ENCODE measurements around the gene S100A5. TPM values are rescaled to one million over a fixed set of nuclear protein-coding genes. Genes with fewer than 3 reads are reported as not detected.
"Not testable (repeated sequence)": the region's sequence is repeated elsewhere in the genome, so short reads cannot be mapped to it uniquely, and the experiment has no call there.

The S100A5 gene, protein sequence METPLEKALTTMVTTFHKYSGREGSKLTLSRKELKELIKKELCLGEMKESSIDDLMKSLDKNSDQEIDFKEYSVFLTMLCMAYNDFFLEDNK
- total RNA-seq (2014; rRNA removed; shearing (Covaris generic)): not detected in 2 replicates
- total RNA-seq (2022): not detected in 2 replicates
- Bru-seq, nascent RNA: not detected
- BruChase-seq, experiment 1, labeled RNA remaining after a 6-hour chase: percentile 18 among the genes with signal in this experiment
- BruChase-seq, experiment 2, labeled RNA remaining after a 2-hour chase: not detected
- long read RNA-seq: 0 reads

DNA sequence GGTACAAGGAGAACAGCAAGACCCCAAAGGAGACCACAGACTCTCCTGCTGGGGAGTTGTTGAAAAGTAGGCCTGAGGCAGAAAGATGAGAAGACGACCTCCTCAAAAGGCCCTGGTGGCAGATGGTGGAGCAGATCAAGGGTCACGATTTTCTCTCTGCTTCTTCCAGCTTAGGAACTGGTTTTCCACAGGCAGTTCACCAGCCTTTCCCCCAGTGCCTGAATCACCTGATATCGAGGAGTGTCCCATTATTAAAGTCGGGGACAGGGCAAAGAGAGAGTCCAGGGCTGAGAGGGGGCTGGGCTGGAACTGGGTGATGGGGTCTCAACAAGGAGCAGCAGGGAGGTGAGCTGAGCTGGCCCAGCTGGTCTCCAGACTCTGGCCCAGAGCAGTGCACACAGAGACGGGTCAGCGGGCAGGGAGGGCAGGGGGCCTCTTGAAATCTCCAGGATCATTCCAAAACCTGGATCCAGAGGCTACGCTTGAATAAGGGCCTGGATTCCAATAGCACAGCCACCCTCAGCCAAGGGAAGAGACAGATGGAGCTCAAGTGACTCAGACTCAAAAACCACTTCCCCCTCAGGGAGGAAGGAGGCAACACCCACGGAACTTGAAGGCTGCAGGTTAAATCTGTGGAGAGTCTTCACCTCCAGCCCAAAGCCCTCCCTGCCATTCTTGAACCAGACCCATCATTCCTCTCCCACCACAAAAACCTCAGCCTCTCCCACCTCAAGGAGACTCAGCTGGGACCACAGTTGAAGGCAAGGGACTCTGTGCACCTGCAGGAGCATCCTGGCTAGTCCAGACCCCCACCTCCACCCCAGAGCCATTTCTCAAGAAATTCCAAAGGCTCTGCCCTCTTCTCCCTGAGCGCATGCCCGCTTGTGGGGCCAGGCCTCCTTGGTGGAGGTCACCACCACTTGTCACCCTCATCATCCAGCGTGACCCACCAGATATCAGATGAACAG is at the start of gene S100A5:
TSS of gene S100A5 (minus strand) at position 541 of the 968 bp plus-strand sequence. CDS start 743 bp downstream, outside the sequence.
- no peaks in the 10 kb centered on the region for H3K9me2 ChIP-seq (ENCODE audit: insufficient read depth, low read length)
- intact Hi-C loops (cut with micrococcal nuclease; ENCODE audit: unreplicated experiment): no loop called here
- H3K4me2 ChIP-seq (ENCODE audit: low read length): no peak within 1 kb of the TSS
- POLR2A ChIA-PET: no interaction called here
- H3K79me2 ChIP-seq (ENCODE audit: insufficient read depth, low read depth, low read length): no peaks in the 10 kb centered on the region
- H2AFZ ChIP-seq (ENCODE audit: low read length): peak within 1 kb of the TSS; percentile 5; the same call in 1 of the 2 replicates
- CTCF ChIA-PET (ENCODE audit: unreplicated experiment): no interaction called here
- no peaks in the 10 kb centered on the region for H4K20me1 ChIP-seq (ENCODE audit: insufficient read depth, low read length)
- H3K36me3 ChIP-seq (ENCODE audit: insufficient read depth, low read length): no peaks in the 10 kb centered on the region
- TF ChIP-seq EZH2phosphoT487 (IDR thresholded peaks at IDR 0.05; ENCODE audit: borderline replicate concordance, low read depth, low read length): no peak
- TF ChIP-seq, protein P1, sequence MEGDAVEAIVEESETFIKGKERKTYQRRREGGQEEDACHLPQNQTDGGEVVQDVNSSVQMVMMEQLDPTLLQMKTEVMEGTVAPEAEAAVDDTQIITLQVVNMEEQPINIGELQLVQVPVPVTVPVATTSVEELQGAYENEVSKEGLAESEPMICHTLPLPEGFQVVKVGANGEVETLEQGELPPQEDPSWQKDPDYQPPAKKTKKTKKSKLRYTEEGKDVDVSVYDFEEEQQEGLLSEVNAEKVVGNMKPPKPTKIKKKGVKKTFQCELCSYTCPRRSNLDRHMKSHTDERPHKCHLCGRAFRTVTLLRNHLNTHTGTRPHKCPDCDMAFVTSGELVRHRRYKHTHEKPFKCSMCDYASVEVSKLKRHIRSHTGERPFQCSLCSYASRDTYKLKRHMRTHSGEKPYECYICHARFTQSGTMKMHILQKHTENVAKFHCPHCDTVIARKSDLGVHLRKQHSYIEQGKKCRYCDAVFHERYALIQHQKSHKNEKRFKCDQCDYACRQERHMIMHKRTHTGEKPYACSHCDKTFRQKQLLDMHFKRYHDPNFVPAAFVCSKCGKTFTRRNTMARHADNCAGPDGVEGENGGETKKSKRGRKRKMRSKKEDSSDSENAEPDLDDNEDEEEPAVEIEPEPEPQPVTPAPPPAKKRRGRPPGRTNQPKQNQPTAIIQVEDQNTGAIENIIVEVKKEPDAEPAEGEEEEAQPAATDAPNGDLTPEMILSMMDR (conservative IDR thresholded peaks at IDR 0.05; ENCODE audit: low read length): no peak
- no peak within 1 kb of the TSS for H3K4me3 ChIP-seq (ENCODE audit: low read depth, low read length, poor library complexity, severe bottlenecking)
- BruUV-seq (replicated peaks): no TSS peak
- peaks cover 12% of the 10 kb centered on the region for H3K4me1 ChIP-seq (ENCODE audit: insufficient read depth, low read length, poor library complexity, severe bottlenecking)
- no peak for DNase-seq (ENCODE audit: low spot score)
- no peaks in the 10 kb centered on the region for H3K9me3 ChIP-seq (ENCODE audit: low read length)
- H3K27ac ChIP-seq (ENCODE audit: low read depth, low read length, poor library complexity, severe bottlenecking): no peak within 1 kb of the TSS

DNA sequence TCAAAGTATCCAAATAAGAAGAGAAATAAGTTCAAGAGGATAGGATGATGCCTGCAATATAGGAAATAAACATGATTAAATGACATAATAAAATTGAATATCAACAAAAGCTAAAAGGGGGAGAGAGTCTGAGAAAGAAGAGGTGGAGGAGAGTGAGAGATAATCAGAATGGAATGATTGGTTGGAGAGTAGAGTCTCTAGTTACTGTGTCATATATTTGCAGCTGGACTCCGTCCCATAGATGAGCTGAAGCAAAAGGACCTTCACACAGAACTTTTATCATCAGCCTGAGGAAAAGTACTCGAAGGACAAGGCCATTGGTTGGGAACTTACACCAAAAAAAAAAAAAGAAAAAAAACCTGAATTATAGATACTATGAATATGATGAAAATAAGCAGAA is 47.7 kb upstream of the S100A5 start:
- no peak overlapping the region for H2AFZ ChIP-seq (ENCODE audit: low read length)
- CTCF ChIA-PET (ENCODE audit: unreplicated experiment): no interaction called here
- BruUV-seq (replicated peaks): no TSS peak
- no peaks in the 10 kb centered on the region for H3K36me3 ChIP-seq (ENCODE audit: insufficient read depth, low read length)
- H3K4me2 ChIP-seq (ENCODE audit: low read length): no peak overlapping the region
- DNase-seq (ENCODE audit: low spot score): no peak
- H3K79me2 ChIP-seq (ENCODE audit: insufficient read depth, low read depth, low read length): no peaks in the 10 kb centered on the region
- H3K9me2 ChIP-seq (ENCODE audit: insufficient read depth, low read length): no peaks in the 10 kb centered on the region
- no peaks in the 10 kb centered on the region for H3K9me3 ChIP-seq (ENCODE audit: low read length)
- no peak overlapping the region for H3K27ac ChIP-seq (ENCODE audit: low read depth, low read length, poor library complexity, severe bottlenecking)
- POLR2A ChIA-PET: interaction anchor here (0.7 kb wide), 1 partner anchor 1318 kb away, joined by 4 read pairs; no protein-coding TSS in a partner anchor
- TF ChIP-seq EZH2phosphoT487 (IDR thresholded peaks at IDR 0.05; ENCODE audit: borderline replicate concordance, low read depth, low read length): no peak
- TF ChIP-seq, protein P1 (conservative IDR thresholded peaks at IDR 0.05; ENCODE audit: low read length): no peak
- H3K4me3 ChIP-seq (ENCODE audit: low read depth, low read length, poor library complexity, severe bottlenecking): no peak overlapping the region
- H4K20me1 ChIP-seq (ENCODE audit: insufficient read depth, low read length): no peaks in the 10 kb centered on the region
- intact Hi-C loops (cut with micrococcal nuclease; ENCODE audit: unreplicated experiment): no loop called here
- no peaks in the 10 kb centered on the region for H3K4me1 ChIP-seq (ENCODE audit: insufficient read depth, low read length, poor library complexity, severe bottlenecking)

DNA sequence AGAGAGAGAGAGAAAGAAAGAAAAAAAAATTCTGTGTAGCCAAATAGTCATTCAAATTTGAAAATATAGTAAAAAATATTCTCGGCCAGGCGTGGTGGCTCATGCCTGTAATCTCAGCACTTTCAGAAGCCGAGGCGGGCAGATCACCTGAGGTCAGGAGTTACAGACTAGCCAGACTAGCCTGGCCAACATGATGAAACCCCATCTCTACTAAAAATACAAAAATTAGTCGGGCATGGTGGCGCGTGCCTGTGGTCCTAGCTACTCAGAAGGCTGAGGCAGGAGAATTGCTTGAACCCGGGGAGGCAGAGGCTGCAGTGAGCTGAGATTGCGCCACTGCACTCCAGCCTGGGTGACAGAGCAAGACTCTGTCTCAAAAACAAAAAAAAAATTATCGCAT is 47.3 kb upstream of the S100A5 start:
- H3K4me2 ChIP-seq (ENCODE audit: low read length); H3K36me3 ChIP-seq (ENCODE audit: insufficient read depth, low read length); H3K4me3 ChIP-seq (ENCODE audit: low read depth, low read length, poor library complexity, severe bottlenecking); CTCF ChIA-PET (ENCODE audit: unreplicated experiment); H3K4me1 ChIP-seq (ENCODE audit: insufficient read depth, low read length, poor library complexity, severe bottlenecking); DNase-seq (ENCODE audit: low spot score); H3K27ac ChIP-seq (ENCODE audit: low read depth, low read length, poor library complexity, severe bottlenecking); H3K9me2 ChIP-seq (ENCODE audit: insufficient read depth, low read length); H4K20me1 ChIP-seq (ENCODE audit: insufficient read depth, low read length); H3K9me3 ChIP-seq (ENCODE audit: low read length); H2AFZ ChIP-seq (ENCODE audit: low read length); BruUV-seq (replicated peaks); H3K79me2 ChIP-seq (ENCODE audit: insufficient read depth, low read depth, low read length); intact Hi-C loops (cut with micrococcal nuclease; ENCODE audit: unreplicated experiment): not testable (repeated sequence)
- POLR2A ChIA-PET: interaction anchor here (0.7 kb wide), 1 partner anchor 1319 kb away, joined by 4 read pairs; no protein-coding TSS in a partner anchor
